Measurements from ENCODE around the gene LAMB1. TPM values are rescaled to one million over a fixed set of nuclear protein-coding genes. Genes with fewer than 3 reads are reported as not detected.
A peak's percentile ranks its signal among the peaks of the same experiment; 100 is the strongest.

The LAMB1 gene
- total and polyA plus RNA-seq, 2 of the 13 experiments (the other 11 are each of a cell fraction or from before 2014, with no cell fraction given) = 109 to 124 TPM

- TF ChIP-seq ZNF775 (CRISPR knock-in tag; IDR thresholded peaks at IDR 0.05; ENCODE audit: borderline replicate concordance) = no peak
- TF ChIP-seq, protein P1, sequence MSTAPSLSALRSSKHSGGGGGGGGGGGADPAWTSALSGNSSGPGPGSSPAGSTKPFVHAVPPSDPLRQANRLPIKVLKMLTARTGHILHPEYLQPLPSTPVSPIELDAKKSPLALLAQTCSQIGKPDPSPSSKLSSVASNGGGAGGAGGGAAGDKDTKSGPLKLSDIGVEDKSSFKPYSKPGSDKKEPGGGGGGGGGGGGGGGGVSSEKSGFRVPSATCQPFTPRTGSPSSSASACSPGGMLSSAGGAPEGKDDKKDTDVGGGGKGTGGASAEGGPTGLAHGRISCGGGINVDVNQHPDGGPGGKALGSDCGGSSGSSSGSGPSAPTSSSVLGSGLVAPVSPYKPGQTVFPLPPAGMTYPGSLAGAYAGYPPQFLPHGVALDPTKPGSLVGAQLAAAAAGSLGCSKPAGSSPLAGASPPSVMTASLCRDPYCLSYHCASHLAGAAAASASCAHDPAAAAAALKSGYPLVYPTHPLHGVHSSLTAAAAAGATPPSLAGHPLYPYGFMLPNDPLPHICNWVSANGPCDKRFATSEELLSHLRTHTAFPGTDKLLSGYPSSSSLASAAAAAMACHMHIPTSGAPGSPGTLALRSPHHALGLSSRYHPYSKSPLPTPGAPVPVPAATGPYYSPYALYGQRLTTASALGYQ (CRISPR knock-in tag; IDR thresholded peaks at IDR 0.05) = no peak
- TF ChIP-seq TRIM24 (CRISPR knock-in tag; IDR thresholded peaks at IDR 0.05) = no peak
- no peak for TF ChIP-seq MIER3 (CRISPR knock-in tag; IDR thresholded peaks at IDR 0.05; ENCODE audit: borderline replicate concordance)
- TF ChIP-seq SP1 (IDR thresholded peaks at IDR 0.05) = no peak
- no peak for TF ChIP-seq SP1 (CRISPR knock-in tag; IDR thresholded peaks at IDR 0.05)
- TF ChIP-seq ZNF496 (CRISPR knock-in tag; IDR thresholded peaks at IDR 0.05; ENCODE audit: insufficient replicate concordance) = no peak
- no peak for TF ChIP-seq HNF4G (IDR thresholded peaks at IDR 0.05; ENCODE audit: borderline replicate concordance, low read depth, low read length)
- TF ChIP-seq HNF4G (CRISPR knock-in tag; IDR thresholded peaks at IDR 0.05; ENCODE audit: borderline replicate concordance, low read depth) = no peak
- peak; percentile 89 for TF ChIP-seq TBX2 (CRISPR knock-in tag; IDR thresholded peaks at IDR 0.05; ENCODE audit: borderline replicate concordance)
- TF ChIP-seq ZFP1 (CRISPR knock-in tag; IDR thresholded peaks at IDR 0.05) = 0 out of 2 replicates have a peak, but pooled peaks have one; percentile 65
- TF ChIP-seq SRF (IDR thresholded peaks at IDR 0.05; ENCODE audit: low read depth, low read length) = no peak
- TF ChIP-seq TAF1 (CRISPR knock-in tag; IDR thresholded peaks at IDR 0.05) = peak; percentile 61; the same call in 1 of the 2 replicates
- no peak for TF ChIP-seq GABPA (IDR thresholded peaks at IDR 0.05; ENCODE audit: low read depth, low read length)
- TF ChIP-seq GABPA (CRISPR knock-in tag; IDR thresholded peaks at IDR 0.05; ENCODE audit: low read depth) = peak; percentile 41; the same call in 1 of the 2 replicates
- TF ChIP-seq TEAD3 (CRISPR knock-in tag; optimal IDR thresholded peaks at IDR 0.05; ENCODE audit: borderline replicate concordance) = peak; percentile 61
- no peak for TF ChIP-seq SOX13 (IDR thresholded peaks at IDR 0.05)
- peak in 1 of 2 experiments; percentile 56; a peak in 2 of 4 replicates for TF ChIP-seq SOX13 (CRISPR knock-in tag; conservative IDR thresholded peaks at IDR 0.05 in 1 of 2, IDR thresholded peaks at IDR 0.05 in 1 of 2)
- TF ChIP-seq, protein P2, sequence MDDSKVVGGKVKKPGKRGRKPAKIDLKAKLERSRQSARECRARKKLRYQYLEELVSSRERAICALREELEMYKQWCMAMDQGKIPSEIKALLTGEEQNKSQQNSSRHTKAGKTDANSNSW (CRISPR knock-in tag; IDR thresholded peaks at IDR 0.05; ENCODE audit: borderline replicate concordance) = 0 out of 2 replicates have a peak, but pooled peaks have one; percentile 24
- no peak for TF ChIP-seq CHCHD3 (CRISPR knock-in tag; IDR thresholded peaks at IDR 0.05)
- TF ChIP-seq POLR2AphosphoS5 (IDR thresholded peaks at IDR 0.05; ENCODE audit: low read depth, low read length) = peak; percentile 53
- TF ChIP-seq EHMT2 (IDR thresholded peaks at IDR 0.05; ENCODE audit: borderline replicate concordance, low read depth, low read length) = no peak
- 0 out of 2 replicates have a peak, but pooled peaks have one; percentile 20 for TF ChIP-seq AHDC1 (CRISPR knock-in tag; IDR thresholded peaks at IDR 0.05; ENCODE audit: borderline replicate concordance)
- no peak for TF ChIP-seq PITX1 (CRISPR knock-in tag; IDR thresholded peaks at IDR 0.05)
These were observed 1.5 kb upstream of the LAMB1 start (continued) for GRCh38 chr7:108004220-108005142.

Measured in HepG2 (cell line).